HG03196 (cell line): ENCODE data around the gene TTC23L.

Experiments used
- ATAC-seq: cut with Tn5 transposase; IDR thresholded peaks from one replicate; pipeline ENCODE4 v1.9.1; 2021; ENCODE audit not compliant: unreplicated experiment

Gene TTC23L

GRCh38 chr5:34868791-34869190 lies 29.8 kb downstream of the TTC23L start:
- ATAC-seq, result no peak

- no peak for ATAC-seq
Observed at GRCh38 chr5:34869256-34869655, 30.3 kb downstream of the TTC23L start.

DNA sequence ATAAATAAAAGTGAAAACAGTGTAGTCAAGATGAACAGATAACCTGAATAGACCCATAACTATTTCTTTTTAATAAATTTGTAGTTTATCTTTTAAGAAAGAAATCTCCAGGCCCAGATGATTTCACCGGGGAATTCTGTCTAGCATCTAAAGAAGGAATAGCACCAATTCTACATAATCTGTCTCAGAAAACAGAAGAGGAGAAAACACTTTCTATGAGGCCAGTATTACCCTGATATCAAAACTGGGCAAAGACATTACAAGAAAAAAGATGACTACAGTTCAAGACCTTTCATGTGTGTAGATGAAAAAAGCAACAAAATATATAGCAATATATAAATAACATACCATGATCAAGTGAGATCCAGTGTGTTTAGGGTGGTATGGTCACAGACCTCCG lies 31.4 kb downstream of the TTC23L start:
- no peak for ATAC-seq

DNA sequence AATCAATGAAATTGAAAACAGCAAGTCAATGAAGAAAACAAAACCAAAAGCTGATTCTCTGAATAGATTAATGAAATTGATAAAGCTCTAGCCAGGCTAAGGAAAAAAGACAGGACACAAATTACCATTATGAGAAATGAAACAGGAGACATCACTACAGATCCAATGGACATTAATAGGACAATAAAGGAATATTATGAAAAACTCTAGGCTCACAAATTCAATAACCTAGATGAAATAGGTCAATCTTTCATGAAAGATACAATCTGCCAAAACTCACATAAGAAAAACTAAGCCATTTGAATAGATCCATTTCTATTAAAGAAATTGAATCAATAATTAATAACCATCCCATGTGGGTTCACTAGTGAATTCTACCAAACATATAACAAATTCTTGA lies 37.3 kb downstream of the TTC23L start:
- no peak for ATAC-seq

- no peak for ATAC-seq
Observed at GRCh38 chr5:34881246-34881645, 42.3 kb downstream of the TTC23L start.

- no peak for ATAC-seq
Observed at GRCh38 chr5:34886392-34887119, 47.6 kb downstream of the TTC23L start.

GRCh38 chr5:34889394-34889793 lies 50.4 kb downstream of the TTC23L start:
- ATAC-seq, result no peak

GRCh38 chr5:34891981-34892380 lies 53.0 kb downstream of the TTC23L start:
- no peak for ATAC-seq

DNA sequence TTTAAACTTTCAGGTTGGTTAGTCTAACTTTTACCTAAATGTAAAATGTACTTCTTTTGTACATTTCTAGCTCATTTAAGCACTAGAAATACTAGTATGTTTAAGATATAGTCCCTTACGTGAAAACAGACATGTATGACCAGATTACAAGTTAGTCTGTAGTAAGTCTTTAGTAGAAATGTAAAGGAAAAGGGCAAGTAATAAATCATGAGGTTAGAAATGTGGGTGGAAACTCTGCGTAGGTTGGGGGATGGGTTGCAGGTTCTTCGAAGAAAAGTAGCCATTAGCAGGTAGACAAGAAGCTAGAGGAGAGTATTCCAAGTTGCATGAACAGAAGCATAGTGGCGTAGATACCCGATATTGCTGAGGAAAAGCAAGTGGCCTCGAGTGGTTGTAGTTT lies 53.5 kb downstream of the TTC23L start:
- no peak for ATAC-seq

DNA sequence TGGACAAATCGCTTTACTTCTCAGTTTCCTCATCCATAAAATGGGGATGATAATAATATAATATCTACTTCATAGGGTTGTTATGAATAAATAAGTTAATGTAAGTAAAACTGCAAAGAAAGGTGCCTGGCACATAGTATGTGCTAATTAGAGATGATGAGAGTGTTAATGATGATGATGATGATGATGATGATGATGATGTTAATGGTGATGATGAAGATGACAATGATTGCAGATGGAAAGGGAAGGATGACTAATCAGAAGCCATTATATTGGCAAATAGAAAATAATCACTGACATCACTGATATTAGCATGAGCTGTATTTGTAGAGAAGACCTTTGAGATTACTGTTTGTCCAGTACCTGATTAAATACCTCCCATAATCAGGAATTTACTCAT lies 55.8 kb downstream of the TTC23L start:
- ATAC-seq, result no peak

DNA sequence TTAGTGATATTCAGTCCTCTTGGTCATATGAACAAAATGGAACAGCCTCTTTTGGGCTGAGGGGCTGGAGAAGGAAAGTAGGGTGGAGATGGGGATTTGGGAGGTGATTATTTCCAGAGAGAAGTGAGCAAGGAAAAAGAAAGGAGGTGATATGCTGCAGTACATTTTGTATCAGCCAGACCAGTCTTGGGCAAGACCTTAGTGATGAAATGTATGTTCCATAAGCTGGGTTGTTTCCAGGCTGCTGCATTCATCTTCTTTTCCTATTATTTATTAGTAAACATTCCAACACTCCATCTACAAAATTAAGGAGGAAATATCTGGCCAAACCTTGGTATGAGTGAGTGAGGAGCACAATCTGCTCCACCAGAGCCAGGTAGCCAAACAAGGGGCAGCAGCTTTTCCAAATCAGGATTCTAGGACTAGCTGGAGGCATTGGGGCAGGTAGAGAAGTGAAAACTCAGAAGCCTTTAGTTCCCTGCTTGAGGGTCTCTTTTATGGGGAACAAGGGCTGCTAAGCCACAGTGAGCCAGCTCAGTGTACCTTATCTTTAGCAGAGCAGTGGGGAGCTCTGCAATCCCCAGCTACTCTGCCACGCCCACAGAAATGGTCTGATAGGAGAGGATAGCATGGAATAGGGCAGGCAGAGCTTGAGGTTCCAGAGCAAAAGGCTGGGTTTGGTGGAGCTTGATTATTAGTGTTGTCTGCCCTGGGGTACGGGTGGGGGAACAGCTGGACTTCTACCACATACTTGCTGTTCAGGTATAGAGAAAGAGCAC lies 56.9 kb downstream of the TTC23L start:
- no peak for ATAC-seq

- ATAC-seq, result no peak
Observed at GRCh38 chr5:34897646-34898045, 58.7 kb downstream of the TTC23L start.

DNA sequence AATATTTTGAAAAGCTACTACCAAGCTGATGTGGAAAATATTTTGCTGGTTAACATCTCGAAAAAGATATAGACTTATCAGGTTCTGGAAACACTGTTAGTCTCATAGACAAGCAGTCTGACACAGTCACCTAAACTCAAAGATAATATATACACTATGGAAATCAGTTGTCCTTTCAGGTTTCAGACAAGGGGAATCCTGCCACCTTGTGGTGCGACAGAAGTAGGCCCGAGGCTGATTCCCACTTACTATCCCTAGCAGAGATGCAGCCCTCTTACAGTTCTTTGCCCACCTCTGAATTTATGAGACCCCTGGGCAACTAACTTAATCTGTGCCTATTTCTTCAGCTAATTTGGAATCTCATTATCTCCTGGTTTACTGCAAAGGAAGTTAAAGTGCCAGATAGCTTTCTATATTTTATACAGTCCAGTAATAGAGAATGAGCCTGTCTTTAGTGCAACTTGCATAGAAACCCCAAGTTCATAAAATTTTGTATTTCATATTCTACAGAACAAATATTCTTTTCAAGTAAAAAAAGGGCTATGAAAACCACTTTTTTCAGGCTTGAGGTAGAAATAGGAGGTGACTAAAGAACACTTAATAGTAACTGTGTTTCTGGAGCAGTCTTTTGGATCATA lies 59.4 kb downstream of the TTC23L start:
- ATAC-seq, result peak; percentile 77

- no peak for ATAC-seq
Observed at GRCh38 chr5:34899066-34899465, 60.1 kb downstream of the TTC23L start.

- ATAC-seq, result no peak
Observed at GRCh38 chr5:34900652-34901051, 61.7 kb downstream of the TTC23L start.

DNA sequence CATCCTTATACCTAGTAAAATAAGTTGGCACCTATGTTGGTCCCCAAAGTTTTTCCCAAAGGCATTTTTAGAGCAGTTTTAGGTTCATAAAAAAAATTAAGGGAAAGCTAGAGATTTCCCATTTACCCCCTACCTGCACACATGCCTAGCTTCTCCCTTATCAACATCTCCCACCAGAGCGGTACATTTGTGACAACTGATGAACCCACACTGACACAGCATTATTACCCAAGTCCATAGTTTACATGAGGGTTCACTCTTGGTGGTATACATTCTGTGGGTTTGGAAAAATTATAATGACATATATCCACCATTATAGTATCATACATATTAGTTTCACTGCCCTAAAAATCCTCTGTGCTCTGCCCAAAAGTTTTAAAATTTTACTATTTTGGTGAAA lies 64.3 kb downstream of the TTC23L start:
- no peak for ATAC-seq

- no peak for ATAC-seq
Observed at GRCh38 chr5:34905564-34905963, 66.6 kb downstream of the TTC23L start.

- ATAC-seq, result no peak
Observed at GRCh38 chr5:34913072-34913471, 74.1 kb downstream of the TTC23L start.

GRCh38 chr5:34914671-34915138 lies 75.7 kb downstream of the TTC23L start:
- ATAC-seq, result peak; percentile 21

DNA sequence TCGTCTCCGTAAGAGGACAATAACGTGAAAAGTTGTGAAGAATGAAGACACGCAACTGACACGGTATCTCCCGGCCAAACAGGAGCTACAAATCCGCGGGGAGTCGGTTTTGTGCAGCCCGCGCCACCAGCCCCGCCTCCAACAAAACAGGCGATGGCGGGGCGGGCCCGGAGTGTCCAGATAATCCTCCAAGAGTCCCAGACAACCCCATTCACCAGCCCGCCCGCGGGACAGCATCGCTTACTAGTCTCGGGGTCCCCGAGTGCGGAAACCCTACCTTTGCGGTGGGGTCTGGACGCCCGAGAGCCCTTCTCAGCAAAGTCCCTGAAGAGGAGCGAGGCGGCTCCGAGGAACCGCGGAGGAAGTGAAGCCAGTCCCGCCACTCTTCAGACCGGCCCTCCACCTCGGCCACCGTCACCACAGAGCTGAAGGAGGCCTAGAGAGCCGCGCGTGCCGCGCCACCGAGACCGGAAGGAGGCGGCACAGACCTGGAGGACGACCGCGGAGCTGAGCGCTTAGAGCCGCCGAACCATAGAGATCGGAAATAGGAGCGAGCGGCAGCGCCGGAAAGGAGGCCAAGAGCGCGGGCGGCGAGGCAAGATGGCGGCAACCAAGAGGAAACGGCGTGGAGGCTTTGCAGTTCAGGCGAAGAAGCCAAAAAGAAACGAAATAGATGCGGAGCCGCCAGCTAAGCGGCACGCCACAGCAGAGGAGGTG lies 76.3 kb downstream of the TTC23L start, which contains the start of the genes BRIX1 and RAD1:
BRIX1 (plus strand) TSS at position 573 of the 717 bp plus-strand sequence; CDS start at position 601, 28 bp downstream.
RAD1 (minus strand) TSS at position 366 of the 717 bp plus-strand sequence. CDS start 612 bp downstream, outside the sequence.
- peak; percentile 98 for ATAC-seq

DNA sequence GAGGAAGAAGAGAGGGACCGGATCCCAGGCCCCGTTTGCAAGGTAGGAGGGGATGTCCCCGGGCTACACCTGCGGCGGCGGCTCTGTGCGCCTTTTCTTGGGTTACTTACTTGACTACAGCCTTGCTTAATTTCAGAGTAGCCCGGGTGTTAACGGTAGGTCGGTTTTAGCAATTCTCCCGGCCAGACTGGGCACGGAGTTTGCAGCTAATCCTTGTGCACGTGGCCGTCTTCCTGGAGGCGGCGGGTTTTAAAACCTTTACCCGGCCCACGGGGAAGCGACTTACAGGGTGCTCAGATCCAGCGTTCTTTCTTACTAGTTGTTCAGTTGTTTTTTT lies 76.9 kb downstream of the TTC23L start:
- peak; percentile 14 for ATAC-seq
